Activated CD4-positive, alpha-beta T cell treated with anti-CD3 and anti-CD28 coated beads, Interleukin-2, amount 10 ng/mL, durations not matched to agents 24 days and 14 days (primary cell): ENCODE results near the gene CUL2. TPM values are rescaled to one million over a fixed set of nuclear protein-coding genes. Genes with fewer than 3 reads are reported as not detected.
"Not testable (repeated sequence)": the region's sequence is repeated elsewhere in the genome, so short reads cannot be mapped to it uniquely, and the experiment has no call there.

Source experiments
- DNase-seq: peaks from one replicate; pipeline ENCODE4 v3.0.0; 2022
- H3K27ac Mint-ChIP-seq: one replicate; pipeline ENCODE4 v1.8.0; 2022; ENCODE audit warnings: mild to moderate bottlenecking, mixed read lengths
- H3K27me3 Mint-ChIP-seq: one replicate; pipeline ENCODE4 v1.8.0; 2022; ENCODE audit warnings: mixed read lengths
- H3K36me3 Mint-ChIP-seq: one replicate; pipeline ENCODE4 v1.8.0; 2022; ENCODE audit warnings: low read depth, mild to moderate bottlenecking, mixed read lengths
- H3K4me1 Mint-ChIP-seq: one replicate; pipeline ENCODE4 v1.8.0; 2021; ENCODE audit warnings: mixed read lengths
- H3K4me3 Mint-ChIP-seq: one replicate; pipeline ENCODE4 v1.8.0; 2022; ENCODE audit warnings: mild to moderate bottlenecking, moderate library complexity, mixed read lengths
- H3K9me3 Mint-ChIP-seq: one replicate; pipeline ENCODE4 v1.8.0; 2021; ENCODE audit warnings: mixed read lengths
- intact Hi-C: fragments of 100-400 bp; cut with micrococcal nuclease; formaldehyde crosslinking; loops from one replicate; pipeline ENCODE4 v1.15.1; 2023
- total RNA-seq: library from RNA; stranded (reverse); gene quantifications from 2 replicates; pipeline ENCODE4 v1.2.3, GENCODE V29; 2022

CUL2 gene
- total RNA-seq, 1 donor from 2014 or later: 50.4 TPM

DNA sequence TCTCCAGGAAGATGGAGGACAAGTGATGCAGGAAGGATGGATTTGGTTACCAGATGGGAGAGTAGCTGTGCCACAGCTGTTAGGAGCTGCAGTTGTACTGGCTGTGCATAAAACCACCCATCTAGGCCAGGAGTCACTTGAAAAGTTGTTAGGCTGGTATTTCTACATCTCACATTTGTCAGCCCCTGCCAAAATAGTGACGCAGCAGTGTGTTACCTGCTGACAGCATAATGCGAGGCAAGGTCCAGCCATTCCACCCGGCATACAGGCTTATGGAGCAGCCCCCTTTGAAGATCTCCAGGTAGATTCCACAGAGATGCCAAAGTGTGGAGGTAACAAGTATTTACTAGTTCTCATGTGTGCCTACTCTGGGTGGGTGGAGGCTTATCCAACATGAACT is 116.4 kb downstream of the CUL2 start:
- not testable (repeated sequence) for H3K36me3 Mint-ChIP-seq, H3K4me3 Mint-ChIP-seq, H3K4me1 Mint-ChIP-seq

DNA sequence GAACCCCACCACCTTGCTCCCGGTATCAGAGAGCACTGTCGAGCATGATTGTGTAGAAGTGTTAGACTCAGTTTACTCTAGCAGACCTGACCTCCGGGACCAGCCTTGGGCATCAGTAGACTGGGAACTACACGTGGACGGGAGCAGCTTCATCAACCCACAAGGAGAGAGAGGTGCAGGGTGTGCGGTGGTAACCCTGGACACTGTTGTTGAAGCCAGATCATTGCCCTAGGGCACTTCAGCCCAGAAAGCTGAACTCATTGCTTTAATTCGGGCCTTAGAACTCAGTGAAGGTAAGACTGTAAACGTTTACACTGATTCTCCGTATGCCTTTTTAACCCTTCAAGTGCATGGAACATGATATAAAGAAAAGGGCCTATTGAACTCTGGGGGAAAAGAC is 117.0 kb downstream of the CUL2 start:
- H3K27ac Mint-ChIP-seq, H3K27me3 Mint-ChIP-seq, DNase-seq, intact Hi-C loops, H3K9me3 Mint-ChIP-seq, H3K36me3 Mint-ChIP-seq, H3K4me1 Mint-ChIP-seq, H3K4me3 Mint-ChIP-seq: not testable (repeated sequence)

More for the DNA sequence above, 116.4 kb downstream of the CUL2 start:
- H3K27ac Mint-ChIP-seq, H3K27me3 Mint-ChIP-seq, H3K9me3 Mint-ChIP-seq, DNase-seq, intact Hi-C loops: not testable (repeated sequence)

DNA sequence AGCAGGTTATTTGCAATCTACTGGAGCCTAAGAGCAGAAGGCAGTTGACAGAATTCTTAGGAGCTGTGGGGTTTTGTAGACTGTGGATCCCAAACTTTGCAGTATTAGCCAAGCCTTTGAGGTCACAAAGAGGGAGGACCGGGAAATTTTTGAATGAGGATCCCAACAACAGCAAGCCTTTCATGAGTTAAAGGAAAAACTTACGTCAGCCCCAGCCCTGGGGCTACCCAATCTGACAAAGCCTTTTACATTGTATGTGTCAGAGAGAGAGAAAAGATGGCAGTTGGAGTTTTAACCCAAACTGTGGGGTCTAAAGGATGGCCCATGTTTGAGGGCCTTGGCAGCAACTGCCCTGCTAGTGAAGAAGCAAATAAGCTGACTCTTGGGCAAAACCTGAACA is 117.5 kb downstream of the CUL2 start:
- H3K36me3 Mint-ChIP-seq, DNase-seq, intact Hi-C loops, H3K9me3 Mint-ChIP-seq, H3K27ac Mint-ChIP-seq, H3K4me1 Mint-ChIP-seq, H3K4me3 Mint-ChIP-seq, H3K27me3 Mint-ChIP-seq: not testable (repeated sequence)

DNA sequence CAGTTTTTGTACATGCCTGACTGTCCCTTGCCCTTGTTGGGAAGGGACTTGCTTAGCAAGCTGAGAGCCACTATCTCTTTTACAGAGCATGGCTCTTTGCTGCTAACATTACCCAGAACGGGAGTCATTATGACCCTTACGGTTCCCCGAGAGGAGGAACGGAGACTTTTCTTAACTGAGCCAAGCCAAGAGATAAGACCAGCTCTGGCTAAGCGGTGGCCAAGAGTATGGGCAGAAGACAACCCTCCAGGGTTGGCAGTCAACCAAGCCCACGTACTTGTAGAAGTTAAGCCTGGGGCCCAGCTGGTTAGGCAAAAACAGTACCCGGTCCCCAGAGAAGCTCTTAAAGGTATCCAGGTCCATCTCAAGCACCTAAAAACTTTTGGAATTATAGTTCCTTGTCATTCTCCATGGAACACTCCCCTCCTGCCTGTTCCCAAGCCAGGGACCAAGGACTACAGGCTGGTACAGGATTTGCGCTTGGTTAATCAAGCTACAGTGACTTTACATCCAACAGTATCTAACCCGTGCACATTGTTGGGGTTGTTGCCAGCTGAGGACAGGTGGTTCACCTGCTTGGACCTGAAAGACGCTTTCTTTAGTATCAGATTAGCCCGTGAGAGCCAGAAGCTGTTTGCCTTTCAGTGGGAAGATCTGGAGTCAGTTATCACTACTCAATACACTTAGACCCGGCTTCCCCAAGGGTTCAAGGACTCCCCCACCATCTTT is 118.4 kb downstream of the CUL2 start:
- intact Hi-C loops, DNase-seq, H3K27me3 Mint-ChIP-seq, H3K4me3 Mint-ChIP-seq, H3K36me3 Mint-ChIP-seq, H3K27ac Mint-ChIP-seq, H3K4me1 Mint-ChIP-seq, H3K9me3 Mint-ChIP-seq: not testable (repeated sequence)

DNA sequence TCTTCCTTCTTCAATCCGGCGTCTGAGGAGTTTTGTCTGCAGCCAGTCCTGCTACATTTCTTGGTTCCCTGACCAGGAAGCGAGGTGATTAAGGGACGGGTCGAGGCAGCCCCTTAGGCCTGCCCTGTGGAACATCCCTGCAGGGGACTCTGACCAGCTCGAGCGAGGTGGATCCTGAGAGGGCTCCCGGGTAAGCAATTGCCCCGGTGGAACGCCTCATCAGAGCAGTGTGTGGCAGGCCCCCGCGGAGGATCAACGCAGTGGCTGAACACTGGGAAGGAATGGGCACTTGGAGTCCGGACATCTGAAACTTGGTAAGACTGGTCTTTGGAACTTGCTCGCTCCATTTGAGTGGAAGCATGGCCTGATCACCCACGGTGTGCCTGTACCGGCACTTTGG is 121.0 kb downstream of the CUL2 start:
- H3K27me3 Mint-ChIP-seq: no peaks in the 10 kb centered on the region
- no peak for DNase-seq
- H3K27ac Mint-ChIP-seq: no peak overlapping the region
- no peak overlapping the region for H3K4me3 Mint-ChIP-seq
- H3K4me1 Mint-ChIP-seq: no peaks in the 10 kb centered on the region
- no peaks in the 10 kb centered on the region for H3K36me3 Mint-ChIP-seq
- intact Hi-C loops: no loop called here
- H3K9me3 Mint-ChIP-seq: no peaks in the 10 kb centered on the region

DNA sequence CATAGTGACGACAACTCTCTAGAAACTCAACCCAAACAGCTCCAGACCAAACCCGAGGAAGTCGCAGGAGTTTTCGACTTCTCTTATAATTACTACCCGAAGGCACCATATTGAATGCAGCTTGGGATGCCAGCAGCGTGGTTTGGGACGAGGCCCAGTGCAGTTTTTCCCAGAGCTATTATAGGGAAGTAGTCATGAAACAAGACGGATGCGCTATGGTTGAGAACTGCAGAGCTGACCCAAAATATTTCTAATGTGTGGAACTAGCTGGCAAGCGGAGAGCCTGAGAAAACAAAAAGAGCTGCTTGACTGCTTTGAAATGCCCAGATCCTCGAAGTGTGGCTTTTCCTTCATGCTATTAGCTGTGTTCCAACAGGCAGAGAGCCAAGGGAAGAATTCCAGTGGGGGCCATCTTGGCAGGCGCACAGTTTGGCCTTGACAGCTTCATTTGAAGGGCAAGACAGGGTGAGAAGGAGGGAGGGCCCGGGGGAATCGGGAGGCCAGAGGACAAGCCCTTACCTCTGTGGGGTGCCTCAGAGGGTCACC is 122.7 kb downstream of the CUL2 start:
- no peaks in the 10 kb centered on the region for H3K4me1 Mint-ChIP-seq
- no peaks in the 10 kb centered on the region for H3K9me3 Mint-ChIP-seq

DNA sequence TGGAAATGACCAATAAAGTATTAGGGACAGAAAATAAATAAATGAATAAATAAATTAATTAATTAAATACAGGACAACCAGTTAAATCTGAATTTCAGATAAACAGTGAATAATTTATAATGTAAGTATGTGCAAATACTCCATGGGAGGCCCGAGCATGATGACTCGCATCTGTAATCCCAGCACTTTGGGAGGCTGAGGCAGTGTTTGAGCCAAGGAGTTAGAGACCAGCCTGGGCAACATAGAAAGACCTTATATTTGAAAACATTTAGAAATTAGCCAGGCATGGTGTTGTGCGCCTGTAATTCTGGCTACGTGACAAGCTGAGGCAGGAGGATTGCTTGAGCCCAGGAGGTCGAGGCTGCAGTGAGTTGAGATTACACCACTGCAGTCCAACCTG is 123.7 kb downstream of the CUL2 start:
- no peak overlapping the region for H3K4me3 Mint-ChIP-seq
- H3K27me3 Mint-ChIP-seq: no peaks in the 10 kb centered on the region
- H3K27ac Mint-ChIP-seq: no peak overlapping the region
- intact Hi-C loops: no loop called here
- H3K4me1 Mint-ChIP-seq: no peaks in the 10 kb centered on the region
- H3K36me3 Mint-ChIP-seq: no peaks in the 10 kb centered on the region
- no peak for DNase-seq
- H3K9me3 Mint-ChIP-seq: no peaks in the 10 kb centered on the region

More for the DNA sequence above, 122.7 kb downstream of the CUL2 start:
- intact Hi-C loops: no loop called here
- no peak overlapping the region for H3K27ac Mint-ChIP-seq
- H3K36me3 Mint-ChIP-seq: no peaks in the 10 kb centered on the region
- DNase-seq: no peak
- no peak overlapping the region for H3K4me3 Mint-ChIP-seq
- H3K27me3 Mint-ChIP-seq: no peaks in the 10 kb centered on the region

DNA sequence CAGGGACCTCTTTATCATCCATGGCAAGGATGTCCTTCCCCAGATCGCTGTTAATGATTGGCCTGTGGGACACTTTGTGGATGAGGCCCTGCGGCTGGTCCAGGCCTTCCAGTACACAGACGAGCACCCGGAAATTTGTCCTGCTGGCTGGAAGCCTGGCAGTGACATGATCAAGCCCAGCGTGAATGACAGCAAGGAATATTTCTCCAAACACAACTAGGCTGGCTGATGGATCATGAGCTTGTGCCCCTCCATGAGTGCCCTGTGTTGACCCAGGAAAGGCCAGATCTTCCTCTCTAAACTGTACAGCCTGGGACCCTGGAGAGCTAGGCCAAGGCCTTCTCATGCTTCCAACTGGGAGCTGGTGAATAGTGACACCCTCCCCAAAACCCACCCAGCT is 124.1 kb downstream of the CUL2 start:
- intact Hi-C loops: no loop called here
- DNase-seq: no peak
- no peaks in the 10 kb centered on the region for H3K4me1 Mint-ChIP-seq
- H3K4me3 Mint-ChIP-seq: no peak overlapping the region
- no peaks in the 10 kb centered on the region for H3K27me3 Mint-ChIP-seq
- H3K27ac Mint-ChIP-seq: no peak overlapping the region
- H3K36me3 Mint-ChIP-seq: no peaks in the 10 kb centered on the region
- H3K9me3 Mint-ChIP-seq: no peaks in the 10 kb centered on the region

DNA sequence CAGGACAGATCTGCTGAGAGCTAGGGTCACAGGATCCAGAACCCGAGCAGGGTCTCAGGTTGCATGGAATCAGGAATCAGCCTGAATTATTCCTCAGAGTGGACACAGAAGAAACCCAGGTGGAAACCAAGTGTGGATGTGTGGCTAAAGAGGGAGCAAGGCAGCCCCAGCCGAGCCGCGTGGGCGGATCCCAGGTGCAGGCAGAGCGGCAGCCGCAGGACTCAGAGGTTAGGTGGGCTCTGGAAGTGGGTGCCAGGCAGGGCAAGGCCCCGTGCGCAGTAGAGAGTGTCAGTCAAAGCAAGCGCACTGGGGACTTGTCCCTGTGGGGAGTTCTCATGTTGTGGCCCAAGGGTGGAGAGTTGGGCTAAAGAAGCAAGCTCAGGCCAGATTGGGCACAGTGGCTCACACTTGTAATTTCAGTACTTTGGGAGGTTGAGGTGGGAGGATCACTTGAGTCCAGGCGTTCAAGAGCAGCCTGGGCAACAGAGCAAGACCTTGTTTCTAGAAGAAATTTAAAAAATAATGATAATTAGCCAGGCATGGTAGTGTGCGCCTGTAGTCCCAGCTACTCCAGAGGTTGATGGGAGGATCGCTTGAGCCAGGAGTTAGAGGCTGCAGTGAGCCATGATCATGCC is 125.9 kb downstream of the CUL2 start:
- no peaks in the 10 kb centered on the region for H3K4me1 Mint-ChIP-seq
- DNase-seq: no peak
- H3K27me3 Mint-ChIP-seq: no peaks in the 10 kb centered on the region
- no peaks in the 10 kb centered on the region for H3K36me3 Mint-ChIP-seq
- no peak overlapping the region for H3K27ac Mint-ChIP-seq
- intact Hi-C loops: no loop called here
- no peaks in the 10 kb centered on the region for H3K9me3 Mint-ChIP-seq
- no peak overlapping the region for H3K4me3 Mint-ChIP-seq

DNA sequence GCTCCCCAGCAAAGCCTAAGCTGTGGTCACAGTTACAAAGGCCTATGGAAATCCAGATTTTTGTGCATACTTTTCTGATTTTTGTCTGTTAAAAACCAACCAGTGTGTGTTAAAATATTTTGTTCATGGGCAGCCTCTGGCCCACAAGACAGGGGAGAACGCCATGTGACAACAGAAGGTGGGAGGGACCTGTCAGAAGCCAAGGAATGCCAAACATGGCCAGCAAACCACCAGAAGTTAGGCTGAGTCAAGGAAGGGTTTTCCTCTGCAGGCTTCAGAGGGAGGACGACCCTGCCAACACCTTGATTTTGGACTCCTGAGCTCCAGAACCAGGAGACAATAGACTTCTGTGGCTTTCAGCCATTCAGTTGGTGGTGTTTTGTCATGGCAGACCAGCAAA is 127.3 kb downstream of the CUL2 start:
- Mint-ChIP-seq H3K4me1 (no peaks in the 10 kb centered on the region), H3K36me3 (no peaks in the 10 kb centered on the region), H3K4me3 (no peak overlapping the region), H3K27ac (no peak overlapping the region), H3K9me3 (no peaks in the 10 kb centered on the region), H3K27me3 (no peaks in the 10 kb centered on the region)
- intact Hi-C loops: no loop called here
- no peak for DNase-seq

DNA sequence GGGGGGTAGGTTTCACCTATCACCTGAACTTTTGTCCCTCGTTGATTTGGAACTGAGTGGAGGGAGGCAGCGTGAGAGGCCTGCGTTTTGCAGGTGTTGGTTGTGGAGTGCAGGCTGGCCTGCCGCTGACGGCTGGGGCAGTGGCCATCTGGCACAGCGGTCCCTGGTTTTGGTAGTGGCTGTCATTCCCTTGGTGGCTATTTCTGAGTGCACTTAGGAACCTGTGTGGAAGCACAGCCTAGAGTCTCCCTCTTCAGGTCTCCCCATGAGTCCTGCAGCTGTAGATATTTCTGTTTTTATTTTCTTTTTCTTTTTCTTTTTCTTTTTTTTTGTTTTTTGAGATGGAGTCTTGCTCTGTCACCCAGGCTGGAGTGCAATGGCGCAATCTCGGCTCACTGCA is 129.2 kb downstream of the CUL2 start:
- Mint-ChIP-seq H3K36me3 (no peaks in the 10 kb centered on the region), H3K4me1 (no peaks in the 10 kb centered on the region), H3K27ac (no peak overlapping the region), H3K27me3 (no peaks in the 10 kb centered on the region), H3K4me3 (no peak overlapping the region), H3K9me3 (no peaks in the 10 kb centered on the region)
- no peak for DNase-seq
- intact Hi-C loops: no loop called here

DNA sequence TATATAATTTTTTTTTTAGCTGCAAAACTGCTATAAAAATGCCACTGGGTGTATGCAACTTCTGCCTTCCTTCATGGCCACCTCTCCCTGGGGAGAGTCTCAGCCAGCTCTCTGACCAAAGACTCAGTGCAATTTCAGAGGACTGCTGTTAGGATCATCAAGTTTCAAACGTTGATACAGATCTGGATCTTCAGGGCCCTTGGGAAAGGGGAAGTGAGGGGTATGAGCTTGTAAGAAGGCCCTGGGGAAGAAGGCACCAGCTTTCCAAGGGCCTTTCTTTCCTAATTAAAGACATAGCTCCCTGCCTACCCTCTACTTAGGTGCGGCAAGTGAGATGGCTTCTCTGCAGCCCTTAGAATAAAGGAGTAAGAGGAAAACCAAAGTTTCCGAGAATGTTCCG is 130.4 kb downstream of the CUL2 start:
- intact Hi-C loops: no loop called here
- Mint-ChIP-seq H3K36me3 (no peaks in the 10 kb centered on the region), H3K4me1 (no peaks in the 10 kb centered on the region), H3K27ac (no peak overlapping the region), H3K27me3 (no peaks in the 10 kb centered on the region), H3K4me3 (no peak overlapping the region), H3K9me3 (no peaks in the 10 kb centered on the region)
- no peak for DNase-seq

DNA sequence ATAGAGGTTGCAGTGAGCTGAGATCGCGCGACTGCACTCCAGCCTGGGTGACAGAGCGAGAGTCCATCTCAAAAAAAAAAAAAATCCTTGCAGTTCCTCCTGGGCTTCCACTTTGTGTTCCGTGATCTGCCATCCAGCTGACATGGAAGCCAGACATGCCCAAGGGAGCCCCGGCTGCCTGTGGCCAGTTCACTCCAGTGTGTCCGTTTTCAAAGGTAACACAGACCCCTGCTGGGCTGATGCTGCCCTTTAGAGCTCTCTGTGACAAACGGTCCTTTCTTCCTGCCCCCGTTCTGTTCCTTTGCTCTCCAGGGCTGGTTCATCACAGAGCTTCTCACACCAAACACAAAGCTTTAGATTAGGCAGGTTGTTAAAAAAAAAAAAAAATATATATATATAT is 130.8 kb downstream of the CUL2 start:
- Mint-ChIP-seq H3K9me3 (no peaks in the 10 kb centered on the region), H3K27me3 (no peaks in the 10 kb centered on the region), H3K27ac (no peak overlapping the region), H3K4me1 (no peaks in the 10 kb centered on the region), H3K4me3 (no peak overlapping the region), H3K36me3 (no peaks in the 10 kb centered on the region)
- intact Hi-C loops: no loop called here
- no peak for DNase-seq
